ENCODE data around the gene NUP62.
A peak's percentile ranks its signal among the peaks of the same experiment; 100 is the strongest.

Gene NUP62

DNA sequence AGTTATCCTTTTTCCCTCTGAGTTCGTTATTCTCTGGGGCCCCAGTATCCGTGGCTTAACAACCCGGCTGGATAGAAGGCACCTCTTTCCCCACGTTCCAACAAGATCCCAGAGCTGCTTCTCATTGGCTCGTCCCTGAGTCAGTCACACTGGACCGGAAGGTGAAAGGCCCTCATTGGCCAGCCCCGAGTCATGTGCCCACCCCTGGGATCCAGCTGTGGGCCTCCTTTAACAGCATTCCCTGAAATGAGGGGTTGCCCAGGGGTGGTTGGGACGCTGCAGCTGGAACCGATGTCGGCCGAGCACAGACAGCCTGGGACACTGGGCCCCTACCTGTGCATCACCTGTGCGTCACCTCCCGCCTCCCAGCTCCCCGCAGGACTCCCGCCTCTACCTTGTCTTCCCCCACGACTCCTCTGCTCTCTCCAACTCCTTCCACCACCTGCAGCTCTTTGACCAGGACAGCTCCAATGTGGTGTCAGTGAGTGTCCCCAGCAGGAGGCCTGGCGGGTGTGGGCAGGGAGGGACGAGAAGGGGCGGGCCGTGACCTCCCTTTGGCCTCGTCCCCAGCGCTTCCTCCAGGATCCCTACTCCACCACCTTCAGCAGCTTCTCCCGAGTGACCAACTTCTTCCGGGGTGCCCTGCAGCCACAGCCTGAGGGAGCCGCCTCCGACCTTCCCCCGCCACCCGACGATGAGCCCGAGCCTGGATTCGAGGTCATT lies 47.5 kb downstream of the NUP62 start:
- H3K4me3 ChIP-seq (ENCODE audit: low read depth, low read length): no peak overlapping the region
- TF ChIP-seq, protein P1, sequence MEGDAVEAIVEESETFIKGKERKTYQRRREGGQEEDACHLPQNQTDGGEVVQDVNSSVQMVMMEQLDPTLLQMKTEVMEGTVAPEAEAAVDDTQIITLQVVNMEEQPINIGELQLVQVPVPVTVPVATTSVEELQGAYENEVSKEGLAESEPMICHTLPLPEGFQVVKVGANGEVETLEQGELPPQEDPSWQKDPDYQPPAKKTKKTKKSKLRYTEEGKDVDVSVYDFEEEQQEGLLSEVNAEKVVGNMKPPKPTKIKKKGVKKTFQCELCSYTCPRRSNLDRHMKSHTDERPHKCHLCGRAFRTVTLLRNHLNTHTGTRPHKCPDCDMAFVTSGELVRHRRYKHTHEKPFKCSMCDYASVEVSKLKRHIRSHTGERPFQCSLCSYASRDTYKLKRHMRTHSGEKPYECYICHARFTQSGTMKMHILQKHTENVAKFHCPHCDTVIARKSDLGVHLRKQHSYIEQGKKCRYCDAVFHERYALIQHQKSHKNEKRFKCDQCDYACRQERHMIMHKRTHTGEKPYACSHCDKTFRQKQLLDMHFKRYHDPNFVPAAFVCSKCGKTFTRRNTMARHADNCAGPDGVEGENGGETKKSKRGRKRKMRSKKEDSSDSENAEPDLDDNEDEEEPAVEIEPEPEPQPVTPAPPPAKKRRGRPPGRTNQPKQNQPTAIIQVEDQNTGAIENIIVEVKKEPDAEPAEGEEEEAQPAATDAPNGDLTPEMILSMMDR (IDR thresholded peaks at IDR 0.05; ENCODE audit: low read depth, low read length): no peak

DNA sequence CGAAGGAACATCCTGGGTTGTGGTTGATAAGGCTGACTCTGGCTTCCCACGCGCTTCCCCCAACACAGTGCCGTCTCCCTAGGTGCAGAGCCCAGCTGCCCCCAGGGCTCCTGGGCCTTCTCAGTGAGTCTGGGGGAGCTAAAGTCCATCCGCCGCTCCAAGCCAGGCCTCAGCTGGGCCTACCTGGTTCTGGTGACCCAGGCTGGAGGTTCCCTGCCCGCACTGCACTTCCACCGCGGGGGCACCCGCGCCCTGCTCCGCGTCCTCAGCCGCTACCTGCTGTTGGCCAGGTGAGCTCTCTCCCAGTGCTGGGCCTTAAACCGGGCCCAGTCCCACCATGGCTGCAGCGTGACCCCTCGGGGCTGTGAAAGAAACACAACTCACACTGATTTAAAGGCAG lies 48.1 kb downstream of the NUP62 start:
- TF ChIP-seq, protein P1 (IDR thresholded peaks at IDR 0.05; ENCODE audit: low read depth, low read length): no peak
- H3K4me3 ChIP-seq (ENCODE audit: low read depth, low read length): no peak overlapping the region

DNA sequence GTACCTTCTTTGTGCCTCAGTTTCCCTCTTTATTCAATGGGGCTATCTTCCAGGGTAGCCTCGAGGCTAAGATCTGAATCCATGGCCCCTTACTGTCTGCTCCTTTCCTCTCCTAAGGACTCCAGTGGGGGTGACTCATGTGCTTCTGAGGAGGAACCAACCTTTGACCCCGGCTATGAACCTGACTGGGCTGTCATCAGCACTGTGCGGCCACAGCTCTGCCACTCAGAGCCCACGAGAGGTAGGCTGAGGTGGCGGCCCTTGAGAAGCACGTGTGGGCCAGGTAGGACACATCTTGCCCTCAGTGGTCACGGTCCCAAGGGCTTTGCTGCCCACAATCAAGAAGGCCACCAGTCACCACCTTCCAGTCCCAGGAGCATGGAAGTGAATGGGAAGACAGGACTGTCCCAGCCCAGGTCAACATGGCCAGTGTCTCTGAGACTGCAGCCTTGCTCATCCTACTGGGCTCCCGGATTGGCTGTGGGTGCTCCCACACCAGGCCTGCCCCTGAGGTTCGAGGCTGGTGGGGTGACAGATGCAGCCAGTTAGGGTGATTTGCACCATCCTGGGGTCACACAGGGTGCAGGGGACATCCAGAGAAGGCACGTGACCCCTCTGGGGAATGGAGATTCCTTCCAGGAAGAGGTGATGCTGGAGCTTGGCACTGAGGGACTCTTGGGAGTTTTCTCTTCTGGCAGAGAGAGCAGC lies 49.0 kb downstream of the NUP62 start:
- H3K4me3 ChIP-seq (ENCODE audit: low read depth, low read length): no peak overlapping the region
- TF ChIP-seq, protein P1 (IDR thresholded peaks at IDR 0.05; ENCODE audit: low read depth, low read length): no peak

DNA sequence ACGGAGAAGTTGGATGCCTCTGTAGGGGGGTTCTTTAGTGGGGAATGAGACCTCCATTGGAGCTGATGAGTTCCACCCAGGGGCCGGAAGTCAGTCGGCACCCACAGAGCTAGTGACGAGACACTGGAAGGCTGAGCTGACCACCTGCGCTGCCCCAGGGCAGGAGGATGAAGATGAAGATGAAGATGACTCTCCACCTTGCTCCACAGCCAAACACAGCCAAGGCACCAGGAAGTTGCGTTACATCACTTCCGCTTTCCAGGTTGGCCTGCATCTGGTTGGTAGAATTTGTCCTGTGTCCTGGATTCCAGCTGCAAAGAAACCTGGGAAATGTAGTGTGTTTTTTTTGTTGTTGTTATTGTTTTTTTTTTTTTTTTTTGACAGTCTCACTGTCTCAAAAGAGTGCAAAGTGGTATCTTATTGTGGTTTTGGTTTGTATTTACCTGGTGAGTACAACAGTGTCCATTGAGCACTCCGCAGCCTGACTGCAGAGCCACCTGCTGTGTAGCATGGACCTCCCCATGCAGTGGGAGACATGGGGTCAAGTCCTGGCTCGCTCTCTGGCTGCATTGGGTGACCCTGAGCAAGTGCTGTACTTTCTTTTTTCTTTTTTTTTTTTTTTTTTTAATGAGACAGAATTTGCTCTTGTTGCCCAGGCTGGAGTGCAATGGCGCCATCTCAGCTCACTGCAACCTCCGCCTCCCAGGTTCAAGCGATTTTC lies 49.9 kb downstream of the NUP62 start:
- no peak overlapping the region for H3K4me3 ChIP-seq (ENCODE audit: low read depth, low read length)
- TF ChIP-seq, protein P1 (IDR thresholded peaks at IDR 0.05; ENCODE audit: low read depth, low read length): no peak

GRCh38 chr19:49878744-49879070 lies 50.6 kb downstream of the NUP62 start:
- peak overlapping the region; percentile 89 for H3K4me3 ChIP-seq (ENCODE audit: low read depth, low read length)
- TF ChIP-seq, protein P1 (IDR thresholded peaks at IDR 0.05; ENCODE audit: low read depth, low read length): no peak

GRCh38 chr19:49877879-49878743 lies 51.2 kb downstream of the NUP62 start:
- peak overlapping the region; percentile 89 for H3K4me3 ChIP-seq (ENCODE audit: low read depth, low read length)
- TF ChIP-seq, protein P1 (IDR thresholded peaks at IDR 0.05; ENCODE audit: low read depth, low read length): no peak
